CD4-positive, alpha-beta T cell treated with Interleukin-17A for 1 hour (primary cell): ENCODE measurements around the gene LARGE1.

ENCODE experiments used
- DNase-seq: peaks from one replicate; pipeline ENCODE4 v3.0.0-alpha.2; 2020

Gene LARGE1

GRCh38 chr22:33539902-33540751, 380.1 kb downstream of the LARGE1 start:
- no peak for DNase-seq

GRCh38 chr22:33539202-33539901, 380.9 kb downstream of the LARGE1 start:
- no peak for DNase-seq

- no peak for DNase-seq
These were observed 381.9 kb downstream of the LARGE1 start for GRCh38 chr22:33538277-33538885.

- no peak for DNase-seq
These were observed 383.2 kb downstream of the LARGE1 start for GRCh38 chr22:33537059-33537458.

- no peak for DNase-seq
These were observed 384.1 kb downstream of the LARGE1 start for GRCh38 chr22:33535937-33536875.

GRCh38 chr22:33529424-33530113, 390.7 kb downstream of the LARGE1 start:
- no peak for DNase-seq

GRCh38 chr22:33528183-33528582, 392.1 kb downstream of the LARGE1 start:
- no peak for DNase-seq

- no peak for DNase-seq
These were observed 393.7 kb downstream of the LARGE1 start for GRCh38 chr22:33526434-33527107.

GRCh38 chr22:33524511-33525260, 395.6 kb downstream of the LARGE1 start:
- no peak for DNase-seq

- no peak for DNase-seq
These were observed 398.2 kb downstream of the LARGE1 start for GRCh38 chr22:33521879-33522665.

GRCh38 chr22:33520904-33521780, 399.1 kb downstream of the LARGE1 start:
- DNase-seq, result no peak

- no peak for DNase-seq
These were observed 400.0 kb downstream of the LARGE1 start for GRCh38 chr22:33519974-33520903.

- DNase-seq, result peak; percentile 12
These were observed 401.0 kb downstream of the LARGE1 start for GRCh38 chr22:33519071-33519973.

- DNase-seq, result no peak
These were observed 401.9 kb downstream of the LARGE1 start for GRCh38 chr22:33518405-33518804.

- DNase-seq, result no peak
These were observed 404.5 kb downstream of the LARGE1 start for GRCh38 chr22:33515795-33516194.
